ENCODE measurements around the gene TRHDE.

DNA sequence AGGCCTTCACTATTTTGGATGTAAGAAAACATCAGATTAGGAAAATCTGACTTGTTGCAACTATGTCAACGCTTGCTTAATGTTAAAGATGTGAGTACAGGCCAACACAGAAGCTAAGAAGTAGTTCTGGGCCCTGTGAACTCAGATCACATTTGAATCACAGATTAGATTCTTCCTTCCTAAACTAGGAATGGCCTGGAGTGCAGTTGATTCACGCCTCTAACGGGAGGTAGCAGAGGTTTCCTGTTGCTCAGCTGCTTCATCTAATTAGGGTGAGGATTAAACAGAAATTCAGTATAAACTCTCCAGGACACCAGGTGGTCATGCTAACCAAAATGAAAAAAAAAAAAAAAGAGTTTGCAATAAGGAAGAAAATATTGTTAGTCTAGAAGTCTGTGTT lies 314.3 kb downstream of the TRHDE start:
- TF ChIP-seq POLR2AphosphoS5 (IDR thresholded peaks at IDR 0.05; ENCODE audit: low read depth), result no peak
- TF ChIP-seq, protein P1, sequence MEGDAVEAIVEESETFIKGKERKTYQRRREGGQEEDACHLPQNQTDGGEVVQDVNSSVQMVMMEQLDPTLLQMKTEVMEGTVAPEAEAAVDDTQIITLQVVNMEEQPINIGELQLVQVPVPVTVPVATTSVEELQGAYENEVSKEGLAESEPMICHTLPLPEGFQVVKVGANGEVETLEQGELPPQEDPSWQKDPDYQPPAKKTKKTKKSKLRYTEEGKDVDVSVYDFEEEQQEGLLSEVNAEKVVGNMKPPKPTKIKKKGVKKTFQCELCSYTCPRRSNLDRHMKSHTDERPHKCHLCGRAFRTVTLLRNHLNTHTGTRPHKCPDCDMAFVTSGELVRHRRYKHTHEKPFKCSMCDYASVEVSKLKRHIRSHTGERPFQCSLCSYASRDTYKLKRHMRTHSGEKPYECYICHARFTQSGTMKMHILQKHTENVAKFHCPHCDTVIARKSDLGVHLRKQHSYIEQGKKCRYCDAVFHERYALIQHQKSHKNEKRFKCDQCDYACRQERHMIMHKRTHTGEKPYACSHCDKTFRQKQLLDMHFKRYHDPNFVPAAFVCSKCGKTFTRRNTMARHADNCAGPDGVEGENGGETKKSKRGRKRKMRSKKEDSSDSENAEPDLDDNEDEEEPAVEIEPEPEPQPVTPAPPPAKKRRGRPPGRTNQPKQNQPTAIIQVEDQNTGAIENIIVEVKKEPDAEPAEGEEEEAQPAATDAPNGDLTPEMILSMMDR (IDR thresholded peaks at IDR 0.05; ENCODE audit: insufficient read depth, low read length), result no peak
- TF ChIP-seq GABPA (IDR thresholded peaks at IDR 0.05; ENCODE audit: low read depth), result no peak
- TF ChIP-seq SPI1 (IDR thresholded peaks at IDR 0.05; ENCODE audit: borderline replicate concordance, low read depth), result no peak
- TF ChIP-seq, protein P2, sequence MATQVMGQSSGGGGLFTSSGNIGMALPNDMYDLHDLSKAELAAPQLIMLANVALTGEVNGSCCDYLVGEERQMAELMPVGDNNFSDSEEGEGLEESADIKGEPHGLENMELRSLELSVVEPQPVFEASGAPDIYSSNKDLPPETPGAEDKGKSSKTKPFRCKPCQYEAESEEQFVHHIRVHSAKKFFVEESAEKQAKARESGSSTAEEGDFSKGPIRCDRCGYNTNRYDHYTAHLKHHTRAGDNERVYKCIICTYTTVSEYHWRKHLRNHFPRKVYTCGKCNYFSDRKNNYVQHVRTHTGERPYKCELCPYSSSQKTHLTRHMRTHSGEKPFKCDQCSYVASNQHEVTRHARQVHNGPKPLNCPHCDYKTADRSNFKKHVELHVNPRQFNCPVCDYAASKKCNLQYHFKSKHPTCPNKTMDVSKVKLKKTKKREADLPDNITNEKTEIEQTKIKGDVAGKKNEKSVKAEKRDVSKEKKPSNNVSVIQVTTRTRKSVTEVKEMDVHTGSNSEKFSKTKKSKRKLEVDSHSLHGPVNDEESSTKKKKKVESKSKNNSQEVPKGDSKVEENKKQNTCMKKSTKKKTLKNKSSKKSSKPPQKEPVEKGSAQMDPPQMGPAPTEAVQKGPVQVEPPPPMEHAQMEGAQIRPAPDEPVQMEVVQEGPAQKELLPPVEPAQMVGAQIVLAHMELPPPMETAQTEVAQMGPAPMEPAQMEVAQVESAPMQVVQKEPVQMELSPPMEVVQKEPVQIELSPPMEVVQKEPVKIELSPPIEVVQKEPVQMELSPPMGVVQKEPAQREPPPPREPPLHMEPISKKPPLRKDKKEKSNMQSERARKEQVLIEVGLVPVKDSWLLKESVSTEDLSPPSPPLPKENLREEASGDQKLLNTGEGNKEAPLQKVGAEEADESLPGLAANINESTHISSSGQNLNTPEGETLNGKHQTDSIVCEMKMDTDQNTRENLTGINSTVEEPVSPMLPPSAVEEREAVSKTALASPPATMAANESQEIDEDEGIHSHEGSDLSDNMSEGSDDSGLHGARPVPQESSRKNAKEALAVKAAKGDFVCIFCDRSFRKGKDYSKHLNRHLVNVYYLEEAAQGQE (IDR thresholded peaks at IDR 0.05; ENCODE audit: insufficient replicate concordance, low read depth), result no peak

Measured in HL-60 (cell line).